ENCODE data around the gene MRPS18C. TPM values are rescaled to one million over a fixed set of nuclear protein-coding genes. Genes with fewer than 3 reads are reported as not detected.
"Not testable (repeated sequence)": the region's sequence is repeated elsewhere in the genome, so short reads cannot be mapped to it uniquely, and the experiment has no call there.

The MRPS18C gene
- total RNA-seq, 1 donor from 2014 or later, result 76.8 TPM

DNA sequence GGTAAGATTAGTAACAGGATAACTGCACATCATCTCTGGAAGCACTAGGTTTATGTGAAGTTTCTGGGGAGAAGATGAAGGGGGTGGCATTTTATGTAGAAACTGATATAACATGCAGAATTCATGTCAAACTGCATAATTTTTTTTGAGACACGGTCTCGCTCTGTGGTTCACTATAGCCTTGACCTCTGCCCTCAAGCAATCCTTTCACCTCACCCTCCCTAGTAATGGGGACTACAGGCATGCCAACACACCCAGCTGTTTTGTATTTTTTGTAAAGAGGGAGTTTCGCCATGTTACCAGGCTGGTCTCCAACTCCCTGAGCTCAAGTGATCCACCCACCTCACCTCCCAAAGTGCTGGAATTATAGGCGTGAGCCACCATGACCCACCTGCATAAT is 17.6 kb downstream of the MRPS18C start:
- Mint-ChIP-seq H3K4me1 (ENCODE audit: low read depth) (no peaks in the 10 kb centered on the region), H3K27me3 (ENCODE audit: insufficient read depth) (no peaks in the 10 kb centered on the region), H3K36me3 (ENCODE audit: low read depth) (peaks cover 5% of the 10 kb centered on the region), H3K27ac (no peak overlapping the region), H3K9me3 (no peaks in the 10 kb centered on the region), H3K4me3 (no peak overlapping the region)
- intact Hi-C loops (cut with micrococcal nuclease), result no loop called here
- DNase-seq (ENCODE audit: low spot score), result no peak

DNA sequence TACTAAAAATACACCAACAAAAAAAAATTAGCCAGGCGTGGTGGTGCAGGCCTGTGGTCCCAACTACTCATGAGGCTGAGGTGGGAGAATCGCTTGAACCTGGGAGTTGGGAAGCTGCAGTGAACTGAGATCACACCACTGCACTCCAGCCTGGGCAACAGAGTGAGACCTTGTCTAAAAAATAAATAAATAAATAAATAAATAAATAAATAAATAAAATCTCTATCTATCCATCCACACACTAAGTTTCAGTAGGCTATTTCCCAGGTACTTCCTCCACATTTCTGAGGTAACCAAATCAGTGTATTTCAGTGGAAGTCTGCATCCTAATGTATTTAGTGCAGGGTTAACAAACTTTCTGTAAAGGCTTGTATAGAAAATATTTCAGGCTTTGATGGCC is 18.1 kb downstream of the MRPS18C start:
- intact Hi-C loops (cut with micrococcal nuclease), result no loop called here
- no peak for DNase-seq (ENCODE audit: low spot score)
- Mint-ChIP-seq H3K4me1 (ENCODE audit: low read depth) (no peaks in the 10 kb centered on the region), H3K36me3 (ENCODE audit: low read depth) (peaks cover 3% of the 10 kb centered on the region), H3K27me3 (ENCODE audit: insufficient read depth) (no peaks in the 10 kb centered on the region), H3K27ac (no peak overlapping the region), H3K9me3 (no peaks in the 10 kb centered on the region), H3K4me3 (no peak overlapping the region)

DNA sequence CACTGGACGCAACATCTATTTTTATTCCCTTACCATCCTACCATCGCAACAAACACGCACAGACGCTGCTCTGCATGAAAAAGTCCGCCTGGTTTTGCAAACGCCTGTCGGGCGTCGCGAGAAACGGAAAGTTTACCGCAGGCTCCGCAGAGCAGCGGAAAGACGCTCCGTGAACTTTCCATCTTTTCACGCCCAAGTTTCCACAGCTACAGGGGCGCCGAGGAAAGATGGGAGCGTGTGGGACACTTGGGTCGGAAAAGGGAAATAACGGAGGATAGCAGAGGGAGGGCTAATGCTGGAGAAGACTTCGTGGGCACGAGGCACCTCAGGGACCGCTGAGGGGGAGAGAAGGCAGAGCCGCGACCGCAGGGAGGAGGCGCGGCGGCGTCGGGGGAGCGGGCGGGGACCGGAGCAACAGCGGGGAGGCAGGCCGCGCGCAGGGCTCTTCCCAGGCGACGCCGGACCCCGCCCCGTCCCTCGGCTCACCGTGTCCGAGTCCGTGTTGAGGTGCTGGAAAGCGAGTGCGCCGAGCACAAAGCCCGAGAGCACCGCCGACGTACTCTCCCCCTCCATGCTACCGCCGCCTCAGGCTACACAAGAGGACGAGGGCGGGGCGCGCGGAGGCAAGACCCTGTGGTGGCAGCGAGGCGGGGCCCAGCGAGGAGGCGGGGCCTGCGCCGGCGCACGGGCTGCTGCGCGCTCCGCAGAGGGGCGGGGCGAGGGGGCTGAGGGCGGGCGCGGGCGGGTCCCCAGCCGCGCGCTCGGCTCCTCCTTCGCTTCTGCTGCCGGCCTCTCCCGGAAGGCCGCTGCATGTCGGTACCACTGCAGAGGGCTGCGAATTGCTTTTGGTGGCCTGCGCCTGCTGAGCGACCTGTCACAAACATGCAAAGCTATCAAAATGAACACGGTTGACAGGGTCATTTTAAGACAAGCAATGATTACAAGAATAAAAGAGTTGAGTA is 28.9 kb downstream of the MRPS18C start, which contains the start of gene ABRAXAS1:
ABRAXAS1 (minus strand) TSS at position 601 of the 962 bp plus-strand sequence; CDS start at position 573, 28 bp downstream.
- Mint-ChIP-seq H3K4me1 (ENCODE audit: low read depth) (peaks cover 10% of the 10 kb centered on the region), H3K4me3 (peak within 1 kb of the TSS; percentile 90), H3K36me3 (ENCODE audit: low read depth) (peaks cover 2% of the 10 kb centered on the region), H3K27ac (peak within 1 kb of the TSS; percentile 95), H3K9me3 (no peaks in the 10 kb centered on the region), H3K27me3 (ENCODE audit: insufficient read depth) (peaks cover under 1% of the 10 kb centered on the region)
- peak; percentile 91 for DNase-seq (ENCODE audit: low spot score)
- intact Hi-C loops (cut with micrococcal nuclease), result loop anchor here (1.0 to 10.0 kb wide), 9 partner anchors 29 to 1099 kb away; partner anchors contain the start of genes CDS1, COPS4, COQ2 and HELQ

DNA sequence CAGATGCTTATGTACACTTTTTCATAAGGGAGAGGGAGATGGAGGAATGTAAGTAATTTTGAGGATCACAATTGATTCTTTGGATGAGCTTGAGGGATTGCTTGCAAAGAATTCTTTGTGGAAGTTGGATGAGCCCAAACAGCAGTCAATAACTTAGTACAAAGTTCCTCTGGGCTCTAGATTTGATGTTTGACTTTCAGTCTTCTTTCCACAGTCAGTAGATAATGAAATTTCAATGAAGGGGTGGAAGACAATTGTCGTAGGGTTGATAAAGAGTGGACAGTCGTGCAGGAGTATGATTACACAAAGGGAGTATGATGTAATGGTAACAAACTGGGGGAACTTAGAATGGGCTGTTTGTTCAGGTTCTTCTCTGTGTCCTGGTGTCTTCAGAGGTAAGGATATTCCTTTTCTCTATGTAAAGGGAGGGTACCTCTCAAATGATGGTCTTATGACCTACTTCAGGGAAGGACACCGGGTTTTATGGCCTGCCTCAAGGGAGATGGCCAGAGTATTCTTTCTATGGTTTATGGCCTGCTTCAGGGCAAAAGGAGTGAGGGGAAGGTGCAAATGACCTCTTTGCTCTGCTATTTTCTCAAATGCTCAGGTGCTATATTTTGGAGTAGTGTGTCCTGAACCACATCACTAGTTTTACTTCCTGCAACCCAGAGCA is 30.7 kb downstream of the MRPS18C start:
- Mint-ChIP-seq H3K27ac (peak overlapping the region; percentile 48), H3K4me3 (peak overlapping the region; percentile 45), H3K4me1 (ENCODE audit: low read depth) (peaks cover 15% of the 10 kb centered on the region), H3K9me3 (no peaks in the 10 kb centered on the region), H3K36me3 (ENCODE audit: low read depth) (peaks cover 2% of the 10 kb centered on the region), H3K27me3 (ENCODE audit: insufficient read depth) (peaks cover 4% of the 10 kb centered on the region)
- intact Hi-C loops (cut with micrococcal nuclease), result loop anchor here (10.0 kb wide), 1 partner anchor 582 kb away; the partner anchor contains the start of gene THAP9
- no peak for DNase-seq (ENCODE audit: low spot score)

DNA sequence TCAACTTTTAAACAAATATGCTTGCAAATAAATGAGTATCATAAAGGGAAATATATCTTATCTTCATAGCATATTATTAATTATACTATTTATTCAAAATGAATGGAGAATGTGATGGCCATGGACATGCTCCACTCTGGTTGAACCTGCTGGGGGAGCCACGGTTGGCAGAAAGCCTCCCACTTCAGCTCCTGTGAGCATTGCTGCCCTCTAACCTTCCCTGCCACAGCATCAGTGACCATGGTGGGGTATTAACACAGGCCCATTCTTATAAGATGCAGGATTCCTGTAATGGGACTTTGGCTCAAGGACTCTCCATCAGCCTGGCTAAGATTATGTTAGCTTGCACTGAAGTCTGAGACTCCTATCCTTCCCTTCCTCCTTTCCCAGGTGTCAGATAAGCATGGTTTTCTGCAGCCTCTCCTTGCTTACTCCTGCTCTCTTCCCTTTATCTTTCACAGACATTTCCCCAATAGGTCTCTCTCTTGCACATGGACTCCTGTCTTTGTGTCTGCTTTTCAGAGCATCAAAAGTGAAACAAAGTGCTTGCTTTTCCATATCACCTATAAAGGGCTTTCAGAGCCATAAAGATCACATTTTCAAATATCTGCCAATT is 34.0 kb downstream of the MRPS18C start:
- peaks cover 7% of the 10 kb centered on the region for H3K27me3 Mint-ChIP-seq (ENCODE audit: insufficient read depth)
- H3K36me3 Mint-ChIP-seq (ENCODE audit: low read depth), result no peaks in the 10 kb centered on the region
- H3K27ac Mint-ChIP-seq, result no peak overlapping the region
- no peak for DNase-seq (ENCODE audit: low spot score)
- H3K4me3 Mint-ChIP-seq, result no peak overlapping the region
- no peaks in the 10 kb centered on the region for H3K9me3 Mint-ChIP-seq
- intact Hi-C loops (cut with micrococcal nuclease), result loop anchor here (1.0 to 10.0 kb wide), 3 partner anchors 8 to 585 kb away; partner anchors contain the start of gene THAP9
- peaks cover 15% of the 10 kb centered on the region for H3K4me1 Mint-ChIP-seq (ENCODE audit: low read depth)

DNA sequence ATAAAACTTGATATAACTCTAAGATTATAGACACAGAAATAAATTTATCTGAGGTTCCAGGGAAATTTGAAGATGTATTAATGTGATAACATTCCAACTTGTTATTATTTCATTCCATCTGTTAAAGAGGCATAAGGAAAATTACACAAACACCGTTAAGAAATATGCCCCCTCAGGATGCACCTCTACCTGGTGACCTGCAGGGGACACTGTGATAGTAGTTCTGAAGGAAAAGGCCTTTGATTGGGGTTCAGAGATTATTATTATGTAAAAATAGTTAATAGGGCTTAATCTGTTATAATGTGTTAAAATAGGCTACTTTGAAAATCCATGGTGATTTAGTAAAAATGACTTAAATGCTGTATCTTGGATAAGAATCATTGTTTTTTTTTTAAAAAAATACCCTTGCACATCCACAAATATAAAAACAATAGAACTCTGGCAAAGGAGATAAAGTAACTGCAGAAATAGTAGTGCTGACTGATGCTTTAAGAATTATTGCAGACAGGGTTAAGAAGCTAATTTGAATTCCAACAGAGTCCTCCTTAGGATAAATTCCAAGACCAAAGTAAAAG is 35.1 kb downstream of the MRPS18C start:
- intact Hi-C loops (cut with micrococcal nuclease), result loop anchor here (1.0 to 2.0 kb wide), 3 partner anchors 7 to 149 kb away; no protein-coding TSS in a partner anchor
- no peak overlapping the region for H3K27ac Mint-ChIP-seq
- no peak overlapping the region for H3K4me3 Mint-ChIP-seq
- H3K9me3 Mint-ChIP-seq, result no peaks in the 10 kb centered on the region
- peaks cover 7% of the 10 kb centered on the region for H3K27me3 Mint-ChIP-seq (ENCODE audit: insufficient read depth)
- H3K36me3 Mint-ChIP-seq (ENCODE audit: low read depth), result no peaks in the 10 kb centered on the region
- H3K4me1 Mint-ChIP-seq (ENCODE audit: low read depth), result peaks cover 15% of the 10 kb centered on the region
- no peak for DNase-seq (ENCODE audit: low spot score)

DNA sequence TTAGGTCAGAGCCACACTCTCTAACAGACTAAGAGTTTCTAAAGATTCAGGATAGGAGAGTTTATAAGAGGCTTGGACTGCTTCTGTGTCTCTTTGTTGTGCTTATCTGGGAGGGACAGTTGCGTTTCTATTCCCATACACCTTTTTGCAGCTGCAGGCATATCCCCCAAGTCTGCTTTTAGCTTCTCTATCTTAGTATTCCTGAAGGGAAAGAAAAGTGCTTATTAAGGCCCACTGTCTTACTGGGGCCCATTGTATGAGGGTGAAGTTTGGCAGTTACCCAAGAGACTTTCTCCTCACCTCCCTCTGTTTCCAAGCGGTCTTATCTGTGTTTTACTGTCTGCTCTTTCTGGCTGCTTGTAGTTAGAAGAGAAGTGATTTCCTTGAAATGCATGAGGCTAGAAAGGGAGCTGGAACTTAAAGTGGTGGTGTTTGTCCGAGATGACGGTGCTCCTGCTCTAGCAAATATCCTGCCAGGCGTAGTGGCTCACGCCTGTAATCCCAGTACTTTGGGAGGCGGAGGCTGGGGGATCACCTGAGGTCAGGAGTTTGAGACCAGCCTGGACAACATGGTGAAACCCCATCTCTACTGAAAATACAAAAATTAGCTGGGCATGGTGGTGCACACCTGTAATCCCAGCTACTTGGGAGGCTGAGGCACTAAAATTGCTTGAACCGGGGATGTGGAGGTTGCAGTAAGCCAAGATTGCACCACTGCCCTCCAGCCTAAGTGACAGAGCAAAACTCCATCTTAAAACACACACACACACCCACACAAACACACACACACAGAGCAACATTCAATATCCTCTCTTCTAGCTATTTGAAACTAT is 40.4 kb downstream of the MRPS18C start:
- H3K27me3 Mint-ChIP-seq (ENCODE audit: insufficient read depth); H3K27ac Mint-ChIP-seq; H3K9me3 Mint-ChIP-seq; DNase-seq (ENCODE audit: low spot score); H3K4me1 Mint-ChIP-seq (ENCODE audit: low read depth); H3K36me3 Mint-ChIP-seq (ENCODE audit: low read depth); intact Hi-C loops (cut with micrococcal nuclease); H3K4me3 Mint-ChIP-seq: not testable (repeated sequence)

DNA sequence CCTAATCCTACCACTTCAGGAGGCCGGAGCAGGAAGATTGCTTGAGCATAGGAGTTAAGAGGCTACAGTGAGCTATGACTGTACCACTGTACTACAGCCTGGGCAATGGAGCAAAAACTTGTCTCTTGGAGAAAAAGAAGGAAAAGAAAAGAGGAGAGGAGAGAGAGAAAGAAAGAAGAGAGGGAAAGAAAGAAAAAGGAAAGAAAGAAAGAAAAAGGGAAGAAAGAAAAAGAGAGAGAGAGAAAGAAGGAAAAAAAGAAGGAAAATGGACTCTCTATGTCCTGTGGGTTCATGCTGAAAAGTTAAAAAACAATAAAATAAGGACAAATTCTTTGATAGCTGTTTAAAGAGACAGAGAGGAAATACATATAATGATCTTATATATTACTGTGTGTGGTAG is 42.3 kb downstream of the MRPS18C start:
- Mint-ChIP-seq H3K27ac (no peak overlapping the region), H3K4me1 (ENCODE audit: low read depth) (no peaks in the 10 kb centered on the region), H3K4me3 (no peak overlapping the region), H3K9me3 (no peaks in the 10 kb centered on the region), H3K27me3 (ENCODE audit: insufficient read depth) (peaks cover 1% of the 10 kb centered on the region), H3K36me3 (ENCODE audit: low read depth) (no peaks in the 10 kb centered on the region)
- DNase-seq (ENCODE audit: low spot score), result no peak
- intact Hi-C loops (cut with micrococcal nuclease), result loop anchor here (1.0 kb wide), 1 partner anchor 8 kb away; no protein-coding TSS in a partner anchor

DNA sequence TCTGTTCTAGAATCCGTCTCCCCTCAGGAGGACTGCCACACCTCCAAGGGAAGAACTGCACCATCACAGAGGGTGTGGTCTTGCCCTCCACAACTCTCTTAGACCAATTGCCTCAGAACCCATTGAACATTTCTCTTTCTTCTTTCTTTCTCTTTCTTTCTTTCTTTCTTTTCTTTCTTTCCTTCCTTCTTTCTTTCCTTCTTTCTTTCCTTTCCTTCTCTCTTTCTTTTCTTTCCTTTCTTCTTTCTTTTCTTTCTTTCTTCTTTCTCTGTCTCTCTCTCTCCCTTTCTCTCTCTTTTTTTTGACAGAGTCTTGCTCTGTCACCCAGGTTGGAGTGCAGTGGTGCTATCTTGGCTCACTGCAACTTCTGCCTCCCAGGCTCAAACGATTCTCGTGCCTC is 45.8 kb downstream of the MRPS18C start:
- H3K27ac Mint-ChIP-seq; DNase-seq (ENCODE audit: low spot score); intact Hi-C loops (cut with micrococcal nuclease); H3K36me3 Mint-ChIP-seq (ENCODE audit: low read depth); H3K27me3 Mint-ChIP-seq (ENCODE audit: insufficient read depth); H3K4me3 Mint-ChIP-seq; H3K4me1 Mint-ChIP-seq (ENCODE audit: low read depth); H3K9me3 Mint-ChIP-seq: not testable (repeated sequence)

DNA sequence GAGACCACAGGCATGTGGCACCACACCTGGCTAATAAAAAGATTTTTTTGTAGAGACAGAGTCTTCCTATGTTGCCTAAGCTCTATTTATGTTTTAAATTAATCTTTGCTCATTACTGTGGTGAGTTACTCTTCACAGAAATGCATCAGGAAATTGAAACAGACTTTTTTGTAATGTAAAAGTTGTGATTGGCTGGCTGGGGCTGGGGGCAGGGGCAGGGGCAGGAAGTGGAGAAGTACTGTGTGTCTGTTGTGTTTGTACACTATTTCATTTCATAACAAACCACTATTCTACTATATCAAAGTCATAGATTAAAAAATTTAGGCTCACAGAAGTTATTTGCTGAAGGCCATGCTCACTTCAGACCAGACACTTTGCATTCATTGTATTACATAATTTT is 48.1 kb downstream of the MRPS18C start:
- Mint-ChIP-seq H3K36me3 (ENCODE audit: low read depth) (no peaks in the 10 kb centered on the region), H3K4me1 (ENCODE audit: low read depth) (peaks cover 6% of the 10 kb centered on the region), H3K4me3 (no peak overlapping the region), H3K27ac (no peak overlapping the region), H3K27me3 (ENCODE audit: insufficient read depth) (no peaks in the 10 kb centered on the region), H3K9me3 (no peaks in the 10 kb centered on the region)
- DNase-seq (ENCODE audit: low spot score), result no peak
- intact Hi-C loops (cut with micrococcal nuclease), result no loop called here

DNA sequence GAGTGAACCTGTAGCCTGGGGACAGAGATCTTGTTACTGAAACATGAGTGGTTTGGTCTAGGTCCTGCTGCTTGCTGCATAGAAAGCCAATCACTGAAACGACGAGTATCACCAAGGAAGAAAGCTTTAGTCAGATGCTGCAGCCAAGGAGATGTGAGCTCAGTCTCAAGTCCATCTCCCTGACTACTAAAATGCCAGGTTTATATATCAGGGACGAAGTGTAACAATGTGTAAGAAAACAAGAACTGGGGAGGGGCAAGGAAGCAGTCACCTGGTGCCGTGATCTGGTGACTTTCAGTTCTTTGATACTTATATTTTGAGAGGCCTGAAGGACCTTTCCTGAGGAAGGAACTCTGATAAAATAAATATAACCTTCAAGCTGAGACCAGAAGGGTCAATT is 48.6 kb downstream of the MRPS18C start:
- DNase-seq (ENCODE audit: low spot score), result no peak

DNA sequence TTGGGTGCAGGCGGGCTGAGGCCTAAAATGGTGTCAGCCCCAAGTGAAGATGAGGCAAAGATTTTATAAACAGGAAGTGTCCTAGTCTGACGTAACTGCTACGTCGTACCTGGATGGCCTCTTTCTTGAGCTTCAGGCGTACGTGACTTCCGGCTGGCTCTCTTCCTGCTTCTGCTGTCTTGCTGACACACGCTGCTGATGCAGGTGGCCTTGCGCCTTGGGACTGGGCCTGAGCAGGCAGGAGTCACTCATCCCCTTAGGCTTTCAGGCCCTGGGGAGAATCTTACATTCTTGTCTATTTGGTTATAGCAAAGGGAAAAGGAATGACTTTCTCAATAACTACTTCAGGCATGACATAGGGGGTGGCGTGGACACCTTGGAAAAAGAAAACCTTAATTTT is 49.1 kb downstream of the MRPS18C start:
- H3K27ac Mint-ChIP-seq, result no peak overlapping the region
- peaks cover 6% of the 10 kb centered on the region for H3K4me1 Mint-ChIP-seq (ENCODE audit: low read depth)
- H3K4me3 Mint-ChIP-seq, result no peak overlapping the region

More for the DNA sequence above, 48.6 kb downstream of the MRPS18C start:
- Mint-ChIP-seq H3K27ac (no peak overlapping the region), H3K27me3 (ENCODE audit: insufficient read depth) (no peaks in the 10 kb centered on the region), H3K4me1 (ENCODE audit: low read depth) (peaks cover 6% of the 10 kb centered on the region), H3K9me3 (no peaks in the 10 kb centered on the region), H3K36me3 (ENCODE audit: low read depth) (no peaks in the 10 kb centered on the region), H3K4me3 (no peak overlapping the region)
- intact Hi-C loops (cut with micrococcal nuclease), result no loop called here

More for the DNA sequence above, 49.1 kb downstream of the MRPS18C start:
- intact Hi-C loops (cut with micrococcal nuclease), result loop anchor here (5.0 kb wide), 1 partner anchor 77 kb away; no protein-coding TSS in a partner anchor
- Mint-ChIP-seq H3K36me3 (ENCODE audit: low read depth) (no peaks in the 10 kb centered on the region), H3K27me3 (ENCODE audit: insufficient read depth) (no peaks in the 10 kb centered on the region), H3K9me3 (no peaks in the 10 kb centered on the region)
- DNase-seq (ENCODE audit: low spot score), result no peak
